ENCODE results near the gene DIP2C.
"Not testable (repeated sequence)": the region's sequence is repeated elsewhere in the genome, so short reads cannot be mapped to it uniquely, and the experiment has no call there.

Gene DIP2C

DNA sequence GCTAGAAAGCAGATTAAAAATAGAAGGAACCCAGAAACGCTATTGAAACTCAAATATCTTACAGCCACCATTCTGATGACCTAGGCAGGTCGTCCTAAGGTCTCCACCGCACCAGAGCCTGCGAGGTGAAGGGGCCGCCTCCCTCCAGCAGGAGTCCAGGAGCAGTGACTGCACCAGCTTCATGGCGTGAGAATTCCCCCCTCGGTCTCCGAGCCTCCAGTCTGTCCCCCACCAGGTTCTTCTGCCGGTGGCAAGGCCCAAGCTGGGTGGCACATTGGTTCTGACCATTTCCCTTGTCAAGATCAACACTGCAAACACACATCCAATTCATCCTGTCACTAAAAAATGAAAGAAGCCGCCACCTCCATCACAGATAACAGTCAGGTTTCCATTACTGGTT lies 98.7 kb downstream of the DIP2C start:
- no peak for DNase-seq

DNA sequence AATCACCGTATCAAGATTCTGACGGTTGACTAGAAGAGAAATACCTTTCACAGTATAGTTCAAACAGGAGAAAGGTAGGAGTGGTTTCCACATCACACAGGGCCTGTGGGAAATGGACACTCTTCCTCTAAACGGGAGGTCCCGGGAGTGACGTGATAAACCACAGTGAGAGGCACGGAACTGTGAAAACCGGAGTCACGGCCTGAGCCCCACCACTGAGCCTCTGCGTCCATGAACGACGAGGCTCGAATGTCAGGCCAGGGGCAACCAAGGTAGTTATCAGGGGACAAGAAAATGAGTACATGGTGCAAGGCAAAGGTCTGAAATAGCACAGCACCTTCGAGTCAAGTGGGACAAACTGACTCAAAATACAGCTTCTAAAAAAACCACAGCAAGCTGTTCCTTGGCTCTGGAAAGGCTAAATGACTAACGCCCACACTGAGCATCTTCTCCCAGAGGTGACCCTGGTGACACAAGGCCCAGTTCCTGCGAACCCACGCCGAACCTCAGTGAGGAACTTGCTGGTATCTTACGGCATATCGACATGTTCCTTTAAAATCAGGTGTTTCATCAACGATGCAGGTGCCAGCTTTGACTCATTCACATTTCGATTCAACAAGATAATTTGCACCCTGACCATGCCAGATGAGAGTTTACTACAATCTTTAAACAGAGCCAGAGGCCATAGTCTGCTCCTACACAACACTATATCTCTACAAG lies 99.3 kb downstream of the DIP2C start:
- no peak for DNase-seq

DNA sequence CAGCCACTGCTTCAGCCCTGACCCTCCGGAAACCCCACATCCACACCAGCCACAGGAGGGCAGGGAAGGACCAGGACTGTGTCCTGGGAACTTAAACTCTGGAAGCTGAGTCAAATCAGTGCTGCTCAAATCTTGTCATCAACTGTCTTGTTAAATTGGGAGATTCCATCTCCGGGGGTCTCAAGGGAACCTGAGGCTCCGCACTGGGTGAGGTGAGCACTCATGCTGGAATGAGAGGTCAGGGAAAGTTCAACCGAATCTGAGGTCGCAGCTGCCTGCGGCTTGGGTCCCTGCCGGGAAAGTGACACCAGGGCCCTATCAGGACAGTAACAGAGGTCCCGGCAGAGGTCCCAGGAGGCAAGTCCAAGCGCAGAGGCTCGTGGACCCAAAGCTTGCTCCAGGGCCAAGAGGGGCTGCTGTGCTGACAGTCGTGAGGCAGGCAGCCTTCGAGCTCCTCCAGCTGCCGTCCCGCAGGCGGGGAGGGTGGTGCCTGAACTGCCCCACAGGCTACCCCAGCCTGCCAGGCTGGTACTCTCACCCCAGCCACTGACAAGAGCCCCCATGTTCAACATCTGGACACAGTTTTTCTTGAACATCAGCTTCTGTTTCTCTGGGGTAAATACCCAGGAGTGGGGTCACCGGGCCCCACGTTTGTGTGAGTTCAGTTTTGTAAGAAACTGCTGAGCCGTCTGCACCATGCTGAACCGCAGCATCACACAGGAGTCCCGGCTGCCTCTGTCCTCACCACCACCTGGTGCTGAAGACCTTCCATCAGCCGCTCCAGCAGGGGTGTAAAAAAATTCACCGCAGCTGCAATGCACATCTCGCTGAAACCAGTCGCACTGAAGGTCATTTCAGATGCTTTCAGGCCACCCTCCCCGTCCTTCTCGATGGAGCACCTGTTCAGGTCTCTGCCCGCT lies 101.0 kb downstream of the DIP2C start:
- no peak for DNase-seq

DNA sequence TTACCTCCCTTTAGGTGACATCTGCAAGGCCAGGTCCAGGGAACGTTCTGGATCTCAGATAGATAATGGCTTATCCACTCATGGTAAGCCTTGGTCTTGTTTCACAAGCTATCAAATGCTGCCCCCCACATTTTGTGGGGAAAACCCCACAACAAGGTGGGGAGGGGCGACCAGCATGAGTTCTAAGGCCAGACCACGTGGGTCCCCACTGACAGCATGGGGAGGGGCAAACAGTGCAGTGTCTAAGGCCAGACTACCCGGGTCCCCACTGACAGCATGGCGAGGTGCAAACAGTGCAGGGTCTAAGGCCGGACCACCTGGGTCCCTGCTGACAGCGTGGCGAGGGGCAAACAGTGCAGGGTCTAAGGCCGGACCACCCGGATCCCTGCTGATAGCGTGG lies 102.8 kb downstream of the DIP2C start:
- DNase-seq = no peak

DNA sequence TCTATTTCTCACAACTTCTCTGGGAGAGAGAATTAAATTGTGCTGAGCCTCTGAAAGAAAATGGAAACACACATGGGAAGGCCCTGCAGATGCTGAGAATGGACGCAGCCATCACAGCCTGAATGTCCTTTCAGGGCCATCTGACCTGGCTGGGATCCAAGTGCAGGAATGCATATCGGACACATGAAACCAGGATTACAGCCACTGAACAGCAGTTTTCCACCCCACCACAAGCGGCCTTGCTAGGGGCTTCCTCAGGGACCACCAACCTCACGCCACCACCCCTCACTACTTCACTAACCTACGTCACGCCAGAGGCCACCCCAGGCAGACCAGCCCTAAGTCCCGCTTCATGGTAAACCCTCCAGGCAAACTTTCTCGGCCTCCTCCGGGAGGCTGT lies 103.3 kb downstream of the DIP2C start:
- no peak for DNase-seq

DNA sequence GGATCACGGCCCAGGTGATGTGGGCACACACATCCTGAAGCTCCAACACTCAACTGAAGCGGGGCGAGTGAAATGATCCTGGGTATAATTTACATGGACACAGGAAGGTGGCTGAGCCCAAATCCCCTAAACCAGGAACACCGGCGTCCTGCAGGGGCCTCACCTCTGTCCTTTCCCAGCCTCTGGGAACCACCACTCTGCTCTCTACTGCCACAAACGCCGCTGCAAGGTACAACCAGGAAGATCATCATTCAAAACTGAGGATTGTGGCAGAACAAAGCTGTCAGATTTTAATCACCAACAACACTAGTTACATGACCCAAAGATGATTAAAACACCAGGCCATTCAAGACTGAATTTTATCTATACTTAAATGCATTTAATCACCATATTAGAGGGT lies 104.0 kb downstream of the DIP2C start:
- no peak for DNase-seq

DNA sequence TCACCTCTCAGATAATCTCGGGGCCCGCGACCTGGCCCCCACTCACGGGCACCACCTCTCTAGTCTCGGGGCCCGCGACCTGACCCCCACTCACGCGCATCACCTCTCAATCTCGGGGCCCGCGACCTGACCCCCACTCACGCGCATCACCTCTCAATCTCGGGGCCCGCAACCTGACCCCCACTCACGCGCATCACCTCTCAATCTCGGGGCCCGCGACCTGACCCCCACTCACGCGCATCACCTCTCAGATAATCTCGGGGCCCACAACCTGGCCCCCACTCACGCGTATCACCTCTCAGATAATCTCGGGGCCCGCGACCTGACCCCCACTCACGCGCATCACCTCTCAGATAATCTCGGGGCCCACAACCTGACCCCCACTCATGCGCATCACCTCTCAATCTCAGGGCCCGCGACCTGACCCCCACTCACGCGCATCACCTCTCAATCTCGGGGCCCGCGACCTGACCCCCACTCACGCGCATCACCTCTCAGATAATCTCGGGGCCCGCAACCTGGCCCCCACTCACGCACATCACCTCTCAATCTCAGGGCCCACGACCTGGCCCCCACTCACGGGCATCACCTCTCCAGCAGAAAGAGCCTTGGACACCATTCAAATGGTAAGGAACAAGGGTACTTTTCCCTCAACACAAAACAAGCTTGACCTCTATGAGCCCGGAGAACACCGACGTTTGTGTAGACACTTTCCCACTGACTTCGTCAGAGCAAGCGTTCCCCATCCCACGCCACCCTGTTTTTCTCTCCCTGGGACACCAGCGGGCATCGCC lies 104.8 kb downstream of the DIP2C start:
- DNase-seq = not testable (repeated sequence)

DNA sequence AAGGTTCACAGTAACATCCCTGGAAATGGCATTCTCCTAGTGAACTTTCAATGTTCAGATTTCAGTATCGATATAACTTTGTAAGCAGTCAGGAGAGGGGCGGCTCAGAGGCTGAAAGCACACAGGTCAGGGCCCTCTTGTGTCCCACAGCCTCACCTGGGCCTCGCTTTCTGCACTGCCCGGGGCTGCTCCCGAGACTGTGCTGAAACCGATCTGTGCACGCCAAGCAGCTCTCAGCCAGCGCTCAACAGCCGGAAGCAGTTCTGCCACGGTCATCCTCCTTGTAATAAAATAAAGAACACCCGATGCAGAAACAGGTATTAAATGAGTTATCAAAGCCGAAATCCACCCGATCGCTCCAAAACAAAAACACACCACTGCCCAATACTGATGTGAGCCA lies 106.0 kb downstream of the DIP2C start:
- no peak for DNase-seq

DNA sequence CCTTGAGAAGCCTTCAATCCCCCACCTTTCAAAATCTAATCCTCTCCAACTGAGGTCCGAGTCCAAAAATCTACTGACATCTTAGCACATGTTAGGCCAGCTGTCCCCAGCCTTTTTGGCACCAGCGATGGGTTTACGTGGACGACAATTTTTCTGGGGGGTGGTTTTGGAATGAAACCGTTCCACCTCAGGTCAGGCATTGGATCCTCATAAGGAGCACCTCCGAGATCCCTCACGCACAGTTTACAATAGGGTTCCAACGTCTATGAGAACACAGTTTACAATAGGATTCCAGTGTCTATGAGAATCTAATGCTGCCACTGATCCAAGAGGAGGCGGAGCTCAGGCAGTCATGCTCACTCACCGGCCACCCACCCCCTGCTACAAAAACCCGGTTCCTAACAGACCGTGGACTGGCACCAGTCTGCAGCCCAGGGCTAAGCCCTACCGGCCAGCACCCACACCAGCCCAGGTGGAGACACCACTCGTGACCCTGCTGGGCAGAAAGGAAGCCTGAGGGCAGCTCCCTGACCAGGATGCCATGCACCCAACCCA lies 107.6 kb downstream of the DIP2C start:
- DNase-seq = no peak

DNA sequence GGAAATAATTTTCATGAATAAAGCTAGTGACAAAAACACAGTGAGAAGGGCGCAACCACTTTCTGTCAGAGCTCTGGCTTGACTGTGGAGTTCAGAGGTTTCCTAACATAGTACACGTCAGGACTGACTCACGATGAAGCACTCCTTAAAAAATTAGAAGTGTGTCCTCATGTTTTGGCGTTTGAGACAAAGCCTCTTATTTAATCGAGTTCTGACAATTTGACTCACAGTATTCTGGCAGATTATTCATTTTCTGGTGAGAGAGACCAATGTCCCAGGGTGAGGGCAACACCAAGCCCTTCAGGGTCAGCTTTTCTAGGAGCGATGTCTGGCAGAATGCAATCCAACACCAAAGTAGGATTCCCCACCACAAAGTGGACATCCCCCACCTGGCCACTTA lies 108.7 kb downstream of the DIP2C start:
- no peak for DNase-seq

DNA sequence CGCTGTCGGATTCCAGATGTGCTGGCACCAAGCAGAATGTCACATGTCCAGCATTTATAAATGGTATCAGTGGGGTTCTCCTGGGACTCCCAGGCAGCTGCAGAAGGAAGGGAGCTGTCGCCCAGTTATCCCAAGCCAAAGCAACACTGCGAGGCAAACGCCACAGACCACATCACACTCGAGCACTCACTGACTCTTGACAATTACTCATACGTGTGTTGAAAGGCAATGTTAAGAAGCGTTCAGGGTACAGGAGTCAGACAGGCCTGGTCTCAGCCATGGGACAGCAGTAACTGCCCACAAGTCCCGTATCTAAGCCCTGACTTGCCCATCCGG lies 113.4 kb downstream of the DIP2C start:
- DNase-seq = no peak

DNA sequence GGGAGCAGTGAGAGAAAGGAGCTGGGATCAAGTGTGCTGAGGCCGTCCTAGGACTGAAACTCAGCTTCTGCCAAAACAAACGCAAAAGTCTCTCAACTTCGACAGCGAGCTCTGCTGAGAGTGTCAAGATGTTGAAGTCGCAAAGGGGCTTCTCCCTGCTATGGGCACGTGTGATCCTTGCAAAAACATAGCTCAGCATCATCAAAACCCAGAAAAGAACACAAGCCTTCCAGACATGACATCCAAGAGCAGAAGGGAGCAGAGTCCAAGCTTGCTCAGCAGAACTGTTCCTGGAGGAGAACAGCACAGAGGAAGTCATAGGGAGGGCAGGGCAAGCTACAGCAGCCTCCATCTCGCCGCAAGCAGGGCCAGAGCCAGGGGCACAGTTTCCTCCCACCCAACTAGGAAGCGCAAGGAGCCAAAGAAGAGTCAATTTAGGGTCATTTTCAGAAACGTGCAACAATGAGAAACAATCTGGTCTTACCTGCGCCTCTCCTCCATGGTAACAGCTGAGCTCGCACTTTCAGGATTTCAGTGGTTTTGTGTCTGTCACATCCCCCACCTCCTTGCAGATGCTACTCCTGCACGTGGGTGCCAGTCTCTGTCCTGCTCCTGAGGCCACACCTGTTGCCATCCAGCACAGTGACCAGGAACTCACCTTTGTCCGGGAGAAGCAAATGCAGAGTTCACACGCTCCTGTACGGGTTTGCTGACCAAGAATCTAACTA lies 113.9 kb downstream of the DIP2C start:
- DNase-seq = no peak

DNA sequence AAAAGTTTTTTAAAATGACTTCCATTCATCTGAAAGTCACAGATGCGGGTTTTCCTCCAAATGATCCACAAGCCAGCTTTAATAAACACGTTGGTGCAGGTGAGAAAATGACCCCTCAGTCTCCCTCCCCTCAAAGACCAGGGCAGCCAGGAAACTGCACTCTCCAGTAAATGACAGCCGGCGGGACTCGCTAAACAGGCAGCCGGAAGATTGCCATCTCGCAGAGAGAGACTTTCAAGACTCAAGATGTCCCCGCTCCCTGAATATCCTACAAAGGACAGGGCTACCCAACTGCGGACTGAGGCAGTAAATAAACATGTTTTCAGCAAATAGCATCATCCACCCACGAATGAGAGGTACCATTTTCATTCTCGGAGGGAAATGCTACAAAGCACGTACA lies 116.8 kb downstream of the DIP2C start:
- no peak for DNase-seq

DNA sequence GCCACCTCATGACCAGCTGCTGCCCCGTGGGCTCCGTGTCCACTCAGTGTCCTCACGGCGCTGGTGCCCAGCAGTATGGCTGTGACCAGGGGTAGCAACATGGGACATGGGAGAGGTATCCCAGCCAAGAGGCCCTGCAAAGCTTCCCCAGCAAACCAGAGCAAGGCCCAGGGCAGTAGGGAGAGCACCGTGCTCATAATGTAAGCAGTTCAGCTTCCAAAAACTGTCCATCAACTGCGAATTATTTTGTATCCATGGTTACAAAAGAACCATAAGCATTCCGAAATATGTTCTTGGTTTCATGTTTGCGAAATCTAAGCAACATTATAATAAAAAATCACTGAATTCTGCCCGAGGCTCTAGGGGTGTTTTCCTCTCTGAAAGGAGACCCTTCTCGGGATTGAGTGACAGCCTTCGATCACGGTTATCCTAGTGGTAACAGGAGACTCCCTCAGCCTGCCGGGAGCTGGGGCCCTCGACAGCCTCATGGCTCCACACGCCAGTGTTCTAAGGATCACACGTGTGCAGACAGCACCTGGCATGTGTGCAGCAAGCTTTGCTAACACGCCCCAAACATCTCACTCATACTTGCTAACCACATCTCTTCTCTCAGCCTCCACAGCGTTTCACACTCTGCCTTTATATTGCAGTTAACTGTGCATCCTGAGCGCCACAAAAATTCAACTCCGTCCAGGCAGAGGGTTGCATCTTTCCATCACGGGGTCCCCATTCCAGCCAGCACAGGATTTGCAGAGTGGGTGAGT lies 117.6 kb downstream of the DIP2C start:
- no peak for DNase-seq

DNA sequence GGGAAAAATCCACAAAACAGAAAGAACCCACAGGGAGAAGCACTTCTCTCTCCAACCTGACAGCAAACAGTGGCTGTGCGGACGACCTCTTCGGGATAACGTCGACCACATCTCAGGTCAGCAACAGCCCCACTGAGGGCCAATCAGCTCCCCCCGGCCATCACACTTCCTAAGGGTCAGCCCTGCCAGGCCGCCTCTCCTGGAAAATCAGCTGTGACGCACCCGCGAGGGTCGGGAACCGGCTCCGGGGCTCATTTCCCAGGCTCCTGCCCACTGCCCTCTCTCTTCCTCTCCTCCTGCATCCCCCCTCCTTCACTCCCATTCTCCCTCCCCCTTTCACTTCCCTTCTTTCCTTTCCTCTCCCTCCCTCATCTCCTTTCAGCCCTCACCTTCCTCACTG lies 118.3 kb downstream of the DIP2C start:
- DNase-seq = no peak

DNA sequence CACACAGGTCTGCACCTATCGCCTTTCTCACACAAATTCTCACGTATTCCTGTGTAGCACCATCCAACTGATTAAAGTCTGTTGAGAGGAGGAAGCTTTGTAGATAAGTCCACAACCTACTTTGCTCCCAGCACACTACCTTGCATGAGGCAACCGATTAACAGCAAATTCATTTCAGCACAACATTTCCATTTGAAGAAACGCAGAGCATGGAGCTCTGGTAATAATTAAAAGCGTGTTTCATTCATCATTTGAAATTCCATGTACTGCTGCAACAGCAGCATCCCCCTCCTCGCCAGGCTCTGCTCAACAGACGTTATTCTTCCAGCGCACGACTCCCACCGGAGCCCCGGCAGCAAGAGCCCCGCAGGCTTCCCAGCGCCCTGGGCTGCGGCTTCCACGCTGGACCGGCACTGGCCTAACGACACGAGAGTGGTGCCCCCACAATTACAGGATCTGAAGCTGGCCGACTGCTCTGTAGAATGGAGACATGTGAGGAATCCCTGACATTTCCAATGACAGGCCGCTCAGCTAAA lies 118.8 kb downstream of the DIP2C start:
- DNase-seq = no peak

DNA sequence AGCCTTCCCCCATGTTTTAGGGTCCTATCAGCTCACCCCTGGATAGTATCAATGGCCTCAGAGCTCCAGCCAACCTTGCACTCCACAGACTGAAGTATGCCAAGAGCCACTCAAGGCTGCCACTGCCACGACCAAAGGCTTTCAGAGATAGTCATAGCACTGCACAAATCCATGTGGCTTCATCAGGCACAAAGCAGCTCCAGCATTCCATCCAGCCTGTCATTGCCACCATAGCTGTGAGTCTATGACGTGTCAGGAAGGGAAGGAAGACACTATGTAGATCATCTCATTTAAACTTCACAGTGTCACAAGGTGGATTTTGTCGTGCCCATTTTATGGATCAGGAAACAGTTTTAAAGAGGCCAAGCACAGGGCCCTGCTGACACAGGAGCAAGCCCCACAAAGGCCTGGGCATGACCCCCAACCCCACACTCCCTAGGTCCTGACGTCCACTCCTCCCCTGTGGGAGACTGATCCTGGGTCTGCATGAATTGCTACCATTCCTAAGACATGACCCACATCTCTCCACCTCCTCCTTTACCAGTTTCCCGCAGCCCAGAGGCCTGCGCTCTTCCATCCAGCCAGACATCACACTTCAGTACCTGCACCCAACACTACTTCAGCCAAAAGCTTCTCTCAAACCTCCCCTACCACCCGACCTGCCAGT lies 119.4 kb downstream of the DIP2C start:
- DNase-seq = no peak

DNA sequence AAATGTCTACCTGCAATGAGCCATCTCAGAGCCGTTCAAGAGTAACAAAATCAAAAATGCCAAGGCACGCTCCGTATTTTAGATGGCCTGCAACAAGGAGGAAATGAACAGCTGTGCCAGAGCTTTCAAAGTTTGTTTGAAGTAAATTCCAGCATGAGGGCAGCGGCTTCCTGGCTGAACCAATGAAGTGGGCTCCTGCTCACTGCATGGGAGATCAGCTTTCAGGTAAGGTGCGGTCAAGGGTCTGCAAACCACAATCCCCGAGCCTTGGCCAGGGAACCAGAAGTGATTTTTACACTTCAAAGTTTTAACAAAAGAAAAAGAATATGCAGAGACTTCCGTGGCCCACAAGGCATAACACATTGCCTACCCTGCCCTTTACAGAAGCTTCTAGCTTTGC lies 120.6 kb downstream of the DIP2C start:
- no peak for DNase-seq

DNA sequence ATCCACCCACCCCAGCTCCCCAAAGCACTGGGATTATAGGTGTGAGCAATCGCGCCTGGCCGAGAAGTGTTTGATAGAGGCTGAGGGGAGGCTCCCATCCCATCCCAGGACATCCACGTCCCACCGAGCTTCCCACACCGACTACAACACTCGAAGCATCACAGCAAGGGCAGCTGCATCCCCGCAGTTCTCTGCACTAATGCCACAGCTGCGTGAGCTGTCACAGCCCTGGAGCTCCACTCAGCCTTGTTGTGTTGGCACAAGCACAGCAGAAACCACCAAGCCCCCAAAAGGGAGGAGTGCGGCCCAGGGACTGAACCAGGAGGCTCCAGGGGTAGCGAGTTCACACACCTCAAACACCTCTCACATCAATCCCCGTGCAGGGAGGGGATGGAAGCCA lies 121.6 kb downstream of the DIP2C start:
- no peak for DNase-seq

DNA sequence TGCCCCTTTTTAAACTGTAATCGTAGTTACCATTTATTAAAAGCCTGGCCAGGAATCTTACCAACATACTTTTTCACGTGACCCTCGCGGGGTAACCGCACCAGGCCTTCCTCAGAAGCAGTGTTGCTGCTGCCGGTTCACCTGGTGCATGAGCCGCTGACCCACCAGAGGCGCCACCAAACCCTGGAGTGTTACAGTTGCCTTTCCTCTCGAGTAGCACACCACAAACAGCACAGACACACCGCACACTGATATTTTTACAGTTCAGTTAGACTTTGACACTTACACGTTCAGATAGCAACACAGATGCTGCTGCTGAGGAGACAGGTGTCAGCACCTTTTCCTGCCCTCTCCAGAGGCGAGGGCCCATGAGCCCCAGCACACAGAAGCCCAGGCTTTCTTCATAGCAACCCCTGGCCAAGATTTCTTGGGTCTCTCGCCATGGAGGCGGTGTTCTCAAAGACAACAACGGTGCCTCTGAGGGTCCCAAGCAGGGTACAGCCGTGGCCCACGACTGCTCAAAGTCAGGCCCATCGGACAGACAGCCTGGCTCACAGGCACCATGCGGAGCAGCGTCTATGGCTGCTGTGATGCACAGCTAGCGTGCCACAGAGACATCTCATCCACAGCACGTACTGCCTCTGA lies 123.1 kb downstream of the DIP2C start:
- no peak for DNase-seq

All from activated CD4-positive, alpha-beta T cell treated with anti-CD3 and anti-CD28 coated beads, Interleukin-2, amount 50 U/mL, for 48 hours (primary cell).